IMR-90 (cell line): Measurements from ENCODE around the gene C1orf74. TPM values are rescaled to one million over a fixed set of nuclear protein-coding genes. Genes with fewer than 3 reads are reported as not detected.
A peak's percentile ranks its signal among the peaks of the same experiment; 100 is the strongest.

Experiments used
- ATAC-seq: fragments of 200-7000 bp; cut with Tn5 transposase; 2 replicates; pipeline ENCODE4 v1.9.1; 2020; ENCODE audit warnings: low read depth, mild to moderate bottlenecking, moderate library complexity
- BruUV-seq: library from RNA; stranded (reverse); fragments of 400-500 nt; replicated peaks from 2 replicates; lab custom pipeline; 2021; lab: Mats Ljungman, UMichigan
- CTCF ChIA-PET: fragments of 300-600 bp; formaldehyde crosslinking; extraction: SDS; loops from one replicate; lab custom pipeline; 2021; ENCODE audit warnings: antibody characterized with exemption; lab: Yijun Ruan, JAX
- POLR2A ChIA-PET: fragments of 300-600 bp; sonication (Branson Sonifier 250); formaldehyde crosslinking; loops from one replicate; lab custom pipeline; 2022; ENCODE audit warnings: antibody characterized with exemption; ENCODE audit not compliant: unreplicated experiment; lab: Charles Lee
- DNase-seq: peaks from one replicate; pipeline ENCODE4 v3.0.0; 2013
- H2AFZ ChIP-seq: replicated peaks from 2 replicates; pipeline ENCODE3; 2013; ENCODE audit warnings: low read length, mild to moderate bottlenecking; ENCODE audit not compliant: poor library complexity
- H2AK5ac ChIP-seq: 2 replicates; pipeline ENCODE4 v1.6.1; 2013; ENCODE audit warnings: low read depth, low read length, inconsistent platforms
- H2AK9ac ChIP-seq: replicated peaks from 2 replicates; pipeline ENCODE3; 2013; ENCODE audit warnings: mild to moderate bottlenecking, low read depth, low read length, moderate library complexity; ENCODE audit not compliant: poor library complexity
- H2BK120ac ChIP-seq: 2 replicates; pipeline ENCODE4 v1.6.1; 2013; ENCODE audit warnings: low read depth, low read length, inconsistent platforms
- H2BK15ac ChIP-seq: 3 replicates; pipeline ENCODE4 v1.6.1; 2013; ENCODE audit warnings: low read depth, low read length, inconsistent platforms
- H2BK20ac ChIP-seq: 2 replicates; pipeline ENCODE4 v1.6.1; 2013; ENCODE audit warnings: low read depth, mild to moderate bottlenecking, inconsistent platforms, low read length, moderate library complexity
- H2BK5ac ChIP-seq: 2 replicates; pipeline ENCODE4 v1.6.1; 2013; ENCODE audit warnings: mild to moderate bottlenecking, low read depth, low read length, inconsistent platforms; ENCODE audit not compliant: poor library complexity, severe bottlenecking
- H3K14ac ChIP-seq: replicated peaks from 2 replicates; pipeline ENCODE4 v1.6.1; 2013; ENCODE audit warnings: low read depth, low read length, inconsistent platforms
- H3K18ac ChIP-seq: 2 replicates; pipeline ENCODE4 v1.6.1; 2013; ENCODE audit warnings: low read depth, low read length, control low read depth
- H3K23ac ChIP-seq: 2 replicates; pipeline ENCODE4 v1.6.1; 2013; ENCODE audit warnings: low read depth, low read length, inconsistent platforms
- H3K27ac ChIP-seq: 2 replicates; pipeline ENCODE4 v1.5.1; 2013; ENCODE audit warnings: mild to moderate bottlenecking, control low read depth, low read length; ENCODE audit not compliant: insufficient read depth
- H3K27me3 ChIP-seq: 2 replicates; pipeline ENCODE4 v1.6.1; 2013; ENCODE audit warnings: low read length; ENCODE audit not compliant: control insufficient read depth, insufficient read depth
- H3K36me3 ChIP-seq: 2 replicates; pipeline ENCODE4 v1.6.1; 2013; ENCODE audit warnings: low read length, mixed read lengths; ENCODE audit not compliant: control insufficient read depth, insufficient read depth
- H3K4ac ChIP-seq: 2 replicates; pipeline ENCODE4 v1.6.1; 2013; ENCODE audit warnings: low read depth, low read length, inconsistent platforms
- H3K4me1 ChIP-seq: 2 replicates; pipeline ENCODE4 v1.6.1; 2013; ENCODE audit warnings: low read length, mixed read lengths; ENCODE audit not compliant: control insufficient read depth, insufficient read depth
- H3K4me2 ChIP-seq: 2 replicates; pipeline ENCODE4 v1.6.1; 2013; ENCODE audit warnings: low read depth, mild to moderate bottlenecking, control low read depth, low read length, moderate library complexity
- H3K4me3 ChIP-seq: 2 replicates; pipeline ENCODE4 v1.5.1; 2013; ENCODE audit warnings: low read depth, mild to moderate bottlenecking, control low read depth, low read length, moderate library complexity; ENCODE audit not compliant: insufficient read depth
- H3K56ac ChIP-seq: 2 replicates; pipeline ENCODE4 v1.6.1; 2013; ENCODE audit warnings: low read length, inconsistent platforms; ENCODE audit not compliant: insufficient read depth; ENCODE audit errors: extremely low read depth
- H3K79me1 ChIP-seq, 2 experiments: 2 replicates each; pipeline ENCODE4 v1.6.1; 2013; ENCODE audit warnings: low read length in 2 of 2, inconsistent platforms in 1 of 2, low read depth in 1 of 2
- H3K9ac ChIP-seq: 2 replicates; pipeline ENCODE4 v1.6.1; 2013; ENCODE audit warnings: low read depth, low read length, control low read depth
- H3K9me1 ChIP-seq: 2 replicates; pipeline ENCODE4 v1.6.1; 2013; ENCODE audit warnings: low read length, inconsistent platforms; ENCODE audit not compliant: insufficient read depth
- H3K9me3 ChIP-seq: 2 replicates; pipeline ENCODE4 v1.6.1; 2013; ENCODE audit warnings: low read length; ENCODE audit not compliant: control insufficient read depth, insufficient read depth
- H4K20me1 ChIP-seq: 2 replicates; pipeline ENCODE4 v1.6.1; 2013; ENCODE audit warnings: low read length, inconsistent platforms; ENCODE audit not compliant: insufficient read depth
- H4K5ac ChIP-seq: 2 replicates; pipeline ENCODE4 v1.6.1; 2013; ENCODE audit warnings: mild to moderate bottlenecking, low read depth, low read length, control low read depth
- H4K8ac ChIP-seq, 2 experiments: 2 replicates each; pipeline ENCODE4 v1.6.1; 2013; ENCODE audit warnings: low read depth in 2 of 2, low read length in 2 of 2, control low read depth in 1 of 2, inconsistent platforms in 1 of 2
- H4K91ac ChIP-seq: 2 replicates; pipeline ENCODE4 v1.6.1; 2013; ENCODE audit warnings: low read depth, low read length, inconsistent platforms; ENCODE audit not compliant: insufficient read depth
- BHLHE40 ChIP-seq: fragments of 150-350 bp; IDR thresholded peaks from 2 replicates; pipeline ENCODE4 v1.6.1; 2016; ENCODE audit warnings: mild to moderate bottlenecking, low read depth, low read length
- CEBPB ChIP-seq: IDR thresholded peaks from 2 replicates; pipeline ENCODE4 v1.6.1; 2012; ENCODE audit warnings: low read depth, low read length, improper control_type of control experiment
- CHD1 ChIP-seq: IDR thresholded peaks from 2 replicates; pipeline ENCODE4 v1.6.1; 2012; ENCODE audit warnings: low read depth, low read length, improper control_type of control experiment
- ELK1 ChIP-seq: fragments of 150-350 bp; IDR thresholded peaks from 2 replicates; pipeline ENCODE4 v1.6.1; 2016; ENCODE audit warnings: low read depth, mild to moderate bottlenecking, low read length, moderate library complexity, borderline replicate concordance
- MAFK ChIP-seq: IDR thresholded peaks from 2 replicates; pipeline ENCODE4 v1.6.1; 2012; ENCODE audit warnings: low read depth, low read length, improper control_type of control experiment
- MAZ ChIP-seq: IDR thresholded peaks from 2 replicates; pipeline ENCODE4 v1.6.1; 2012; ENCODE audit warnings: low read depth, mild to moderate bottlenecking, low read length, improper control_type of control experiment, moderate library complexity, borderline replicate concordance
- MXI1 ChIP-seq: IDR thresholded peaks from 2 replicates; pipeline ENCODE4 v1.6.1; 2012; ENCODE audit warnings: low read depth, mild to moderate bottlenecking, low read length, moderate library complexity, borderline replicate concordance
- NFE2L2 ChIP-seq: fragments of 150-350 bp; IDR thresholded peaks from 2 replicates; pipeline ENCODE4 v1.6.1; 2016; ENCODE audit warnings: low read depth, mild to moderate bottlenecking, low read length
- POLR2A ChIP-seq: IDR thresholded peaks from 2 replicates; pipeline ENCODE4 v1.6.1; 2012; ENCODE audit warnings: mild to moderate bottlenecking, low read depth, low read length
- RAD21 ChIP-seq: IDR thresholded peaks from 2 replicates; pipeline ENCODE4 v1.6.1; 2012; ENCODE audit warnings: low read length, improper control_type of control experiment
- RCOR1 ChIP-seq: IDR thresholded peaks from 2 replicates; pipeline ENCODE4 v1.6.1; 2012; ENCODE audit warnings: mild to moderate bottlenecking, low read length, improper control_type of control experiment; ENCODE audit not compliant: insufficient replicate concordance
- RFX5 ChIP-seq: IDR thresholded peaks from 2 replicates; pipeline ENCODE4 v1.8.0; 2012; ENCODE audit warnings: low read depth, mild to moderate bottlenecking, low read length, moderate library complexity
- SMC3 ChIP-seq: fragments of 150-350 bp; IDR thresholded peaks from 2 replicates; pipeline ENCODE4 v1.6.1; 2016; ENCODE audit warnings: low read depth, mild to moderate bottlenecking, antibody characterized with exemption, low read length, moderate library complexity
- WGBS, 2 experiments: methylation state at CpG; one replicate each; pipeline versions ENCODE4 v1.1.5 to v1.1.7; 2013; ENCODE audit warnings: missing lambda C conversion rate in 2 of 2; ENCODE audit not compliant: insufficient read length in 1 of 2; ENCODE audit errors: extremely low coverage in 2 of 2; 5-methylcytosine and 5-hydroxymethylcytosine counted together
- dilution Hi-C: fragments of 300-500 bp; cut with HindIII; formaldehyde crosslinking; loops from one replicate; pipeline ENCODE4 v1.14.3; 2018; ENCODE audit warnings: low sequenced_read_pairs; ENCODE audit not compliant: unreplicated experiment
- in situ Hi-C: fragments of 300-500 bp; cut with MboI; formaldehyde crosslinking; loops from 3 replicates; pipeline ENCODE4 v1.14.3; 2019; ENCODE audit warnings: low sequenced_read_pairs, inconsistent platforms, mixed read lengths
- intact Hi-C: fragments of 100-400 bp; cut with micrococcal nuclease; formaldehyde crosslinking; loops from 2 replicates; pipeline ENCODE4 v1.10.0; 2022
- polyA plus RNA-seq, 3 experiments: library from polyadenylated mRNA; depleted of rRNA; stranded (reverse); fragments of >200 nt; gene quantifications; 2 replicates each; pipeline ENCODE4 v1.2.3, GENCODE V29; 2012; ENCODE audit warnings: low replicate concordance in 1 of 3
- total RNA-seq: library from RNA; depleted of rRNA; stranded (reverse); fragments of >200 nt; gene quantifications from 2 replicates; pipeline ENCODE4 v1.2.3, GENCODE V29; 2012
- TF ChIP-seq, protein P1 (sequence below): fragments of 150-350 bp; IDR thresholded peaks from 2 replicates; pipeline ENCODE4 v1.6.1; 2017; ENCODE audit warnings: mild to moderate bottlenecking, antibody characterized with exemption, low read length, low read depth
- TF ChIP-seq, protein P2 (sequence below): conservative IDR thresholded peaks from 2 replicates; pipeline ENCODE4 v1.5.1; 2012; ENCODE audit warnings: mild to moderate bottlenecking, low read depth, low read length, improper control_type of control experiment

C1orf74 gene
- total and polyA plus RNA-seq, 2 of the 4 experiments (the other 2 are of a cell fraction), result 1.1 to 4.3 TPM

DNA sequence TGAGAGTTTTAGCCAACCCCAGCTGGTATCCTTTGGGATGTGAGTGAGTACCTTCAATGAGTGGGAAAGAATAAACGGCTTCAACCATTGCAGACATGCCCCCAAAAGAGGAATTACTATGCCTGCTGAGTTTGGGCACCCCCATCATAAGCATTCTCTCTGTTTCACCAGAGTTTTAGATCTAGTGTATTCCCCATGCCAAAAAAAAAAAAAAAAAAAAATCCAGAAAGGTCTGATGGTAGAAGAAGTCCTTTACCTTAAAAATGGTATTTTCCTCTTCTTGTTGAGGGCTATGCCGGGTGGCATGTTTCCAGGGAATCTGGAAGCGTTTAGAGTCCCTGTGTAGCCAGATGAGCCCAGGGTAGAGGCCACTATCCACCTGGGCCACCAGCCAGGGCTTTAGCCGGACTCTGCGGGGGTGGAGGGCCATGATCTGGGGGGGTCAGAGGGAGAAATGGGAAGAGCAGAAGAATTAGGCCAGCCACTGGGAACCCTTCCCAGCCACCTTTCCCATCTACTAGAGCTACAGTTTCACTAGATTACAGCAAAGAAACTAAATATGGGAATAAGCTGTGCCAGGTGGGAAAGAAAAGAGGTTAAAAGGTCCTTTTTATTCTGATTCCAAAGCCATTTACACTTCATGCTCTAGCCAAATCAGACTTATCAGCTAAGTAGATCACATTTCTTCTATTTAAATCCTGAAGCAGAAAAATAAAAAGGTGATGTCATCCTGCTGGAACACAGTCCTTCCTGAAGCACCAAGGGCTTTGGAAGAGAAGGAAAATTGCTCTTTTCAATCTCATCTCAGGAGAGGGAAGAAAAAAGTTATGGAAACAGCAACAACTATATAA, 16.9 kb upstream of the C1orf74 start:
- Histone ChIP-seq H3K4me2 (no peak overlapping the region), H4K91ac (no peak overlapping the region), H2BK5ac (no peak overlapping the region), H4K20me1 (no peaks in the 10 kb centered on the region), H3K4me3 (no peak overlapping the region), H4K8ac (no peak overlapping the region), H2AFZ (no peak overlapping the region), H3K79me1 (no peaks in the 10 kb centered on the region), H3K14ac (no peak overlapping the region), H4K5ac (no peak overlapping the region), H2BK120ac (no peak overlapping the region), H3K36me3 (no peaks in the 10 kb centered on the region), H3K56ac (no peak overlapping the region), H3K9me1 (peaks cover 1% of the 10 kb centered on the region; the same call in 1 of the 2 replicates), H2BK15ac (no peak overlapping the region), H2BK20ac (no peak overlapping the region), H3K9me3 (no peaks in the 10 kb centered on the region), H3K4me1 (no peaks in the 10 kb centered on the region), H3K23ac (no peak overlapping the region), H3K18ac (no peak overlapping the region), H3K27ac (no peak overlapping the region), H3K4ac (no peak overlapping the region), H2AK5ac (no peak overlapping the region), H2AK9ac (no peak overlapping the region), H3K9ac (no peak overlapping the region), H3K27me3 (peaks cover 2% of the 10 kb centered on the region)
- intact Hi-C loops, result no loop called here
- ChIA-PET POLR2A (no interaction called here), CTCF (no interaction called here)
- no TSS peak for BruUV-seq
- peak; percentile 42 for DNase-seq
- dilution Hi-C loops, result loop anchor here (25.0 kb wide), 1 partner anchor 186 kb away; no protein-coding TSS in a partner anchor
- no CpG with 5 or more reads among the region's 5 CpGs for WGBS, 2 experiments
- in situ Hi-C loops, result no loop called here
- ATAC-seq, result no peak
- TF ChIP-seq NFE2L2 (no peak), MXI1 (no peak), POLR2A (no peak), BHLHE40 (no peak), CEBPB (no peak), RFX5 (no peak), ELK1 (no peak), MAZ (no peak), RCOR1 (no peak), CHD1 (no peak), SMC3 (no peak), MAFK (no peak), RAD21 (no peak)
- TF ChIP-seq, protein P1, sequence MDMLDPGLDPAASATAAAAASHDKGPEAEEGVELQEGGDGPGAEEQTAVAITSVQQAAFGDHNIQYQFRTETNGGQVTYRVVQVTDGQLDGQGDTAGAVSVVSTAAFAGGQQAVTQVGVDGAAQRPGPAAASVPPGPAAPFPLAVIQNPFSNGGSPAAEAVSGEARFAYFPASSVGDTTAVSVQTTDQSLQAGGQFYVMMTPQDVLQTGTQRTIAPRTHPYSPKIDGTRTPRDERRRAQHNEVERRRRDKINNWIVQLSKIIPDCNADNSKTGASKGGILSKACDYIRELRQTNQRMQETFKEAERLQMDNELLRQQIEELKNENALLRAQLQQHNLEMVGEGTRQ, result no peak
- TF ChIP-seq, protein P2, sequence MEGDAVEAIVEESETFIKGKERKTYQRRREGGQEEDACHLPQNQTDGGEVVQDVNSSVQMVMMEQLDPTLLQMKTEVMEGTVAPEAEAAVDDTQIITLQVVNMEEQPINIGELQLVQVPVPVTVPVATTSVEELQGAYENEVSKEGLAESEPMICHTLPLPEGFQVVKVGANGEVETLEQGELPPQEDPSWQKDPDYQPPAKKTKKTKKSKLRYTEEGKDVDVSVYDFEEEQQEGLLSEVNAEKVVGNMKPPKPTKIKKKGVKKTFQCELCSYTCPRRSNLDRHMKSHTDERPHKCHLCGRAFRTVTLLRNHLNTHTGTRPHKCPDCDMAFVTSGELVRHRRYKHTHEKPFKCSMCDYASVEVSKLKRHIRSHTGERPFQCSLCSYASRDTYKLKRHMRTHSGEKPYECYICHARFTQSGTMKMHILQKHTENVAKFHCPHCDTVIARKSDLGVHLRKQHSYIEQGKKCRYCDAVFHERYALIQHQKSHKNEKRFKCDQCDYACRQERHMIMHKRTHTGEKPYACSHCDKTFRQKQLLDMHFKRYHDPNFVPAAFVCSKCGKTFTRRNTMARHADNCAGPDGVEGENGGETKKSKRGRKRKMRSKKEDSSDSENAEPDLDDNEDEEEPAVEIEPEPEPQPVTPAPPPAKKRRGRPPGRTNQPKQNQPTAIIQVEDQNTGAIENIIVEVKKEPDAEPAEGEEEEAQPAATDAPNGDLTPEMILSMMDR, result no peak
